Stomach smooth muscle (tissue), 2 donors: ENCODE data around the gene L1TD1.
"Not testable (repeated sequence)": the region's sequence is repeated elsewhere in the genome, so short reads cannot be mapped to it uniquely, and the experiment has no call there.

Experiments used
- H3K27ac ChIP-seq: one replicate; pipeline ENCODE4 v1.7.0; 2013; ENCODE audit warnings: mild to moderate bottlenecking, low read length, inconsistent platforms
- H3K27me3 ChIP-seq, 2 donors: one replicate each; pipeline ENCODE4 v1.7.0; 2013; ENCODE audit warnings: low read length in 2 of 2; ENCODE audit not compliant: insufficient read depth in 2 of 2, control insufficient read depth in 1 of 2
- H3K36me3 ChIP-seq, 2 donors: one replicate each; pipeline ENCODE4 v1.7.0; 2013; ENCODE audit warnings: low read length in 2 of 2; ENCODE audit not compliant: control insufficient read depth in 2 of 2, insufficient read depth in 2 of 2
- H3K4me1 ChIP-seq: one replicate; pipeline ENCODE4 v1.7.0; 2013; ENCODE audit warnings: low read length; ENCODE audit not compliant: control insufficient read depth, insufficient read depth
- H3K4me3 ChIP-seq, 2 donors: one replicate each; pipeline ENCODE4 v1.7.0; 2013; ENCODE audit warnings: low read length in 2 of 2
- H3K9ac ChIP-seq, 2 donors: one replicate each; pipeline ENCODE4 v1.7.0; 2013; ENCODE audit warnings: low read length in 2 of 2, mild to moderate bottlenecking in 1 of 2
- H3K9me3 ChIP-seq, 2 donors: one replicate each; pipeline ENCODE4 v1.7.0; 2013; ENCODE audit warnings: low read length in 2 of 2; ENCODE audit not compliant: control insufficient read depth in 2 of 2
- donor health status: healthy.
- donor health status: Pancreatic carcinoma.

Gene L1TD1

GRCh38 chr1:62198781-62199125, 4.1 kb downstream of the L1TD1 start:
- Histone ChIP-seq H3K27me3 (peaks cover 10 to 22% of the 10 kb centered on the region in 2 donors), H3K36me3 (no peaks in the 10 kb centered on the region), H3K4me1 (no peaks in the 10 kb centered on the region), H3K4me3 (no peak overlapping the region), H3K9ac (no peak overlapping the region), H3K27ac (no peak overlapping the region), H3K9me3 (no peaks in the 10 kb centered on the region)

DNA sequence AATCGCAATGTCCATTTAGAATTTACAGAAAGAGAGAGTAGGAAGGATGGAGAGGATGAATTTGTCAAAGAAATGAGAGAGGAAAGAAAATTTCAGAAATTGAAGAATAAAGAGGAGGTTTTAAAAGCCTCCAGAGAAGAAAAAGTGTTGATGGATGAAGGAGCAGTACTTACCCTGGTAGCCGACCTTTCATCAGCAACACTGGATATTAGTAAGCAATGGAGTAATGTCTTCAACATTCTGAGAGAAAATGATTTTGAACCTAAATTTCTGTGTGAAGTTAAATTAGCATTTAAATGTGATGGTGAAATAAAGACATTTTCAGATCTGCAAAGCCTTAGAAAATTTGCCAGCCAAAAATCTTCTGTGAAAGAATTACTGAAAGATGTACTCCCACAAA, 12.5 kb downstream of the L1TD1 start:
- H3K36me3 ChIP-seq, result no peaks in the 10 kb centered on the region
- H3K4me3 ChIP-seq, result no peak overlapping the region
- H3K27me3 ChIP-seq, result no peaks in the 10 kb centered on the region
- H3K4me1 ChIP-seq, result no peaks in the 10 kb centered on the region
- peaks cover 0 to 11% of the 10 kb centered on the region in 2 donors for H3K9me3 ChIP-seq
- no peak overlapping the region for H3K27ac ChIP-seq
- H3K9ac ChIP-seq, result no peak overlapping the region

DNA sequence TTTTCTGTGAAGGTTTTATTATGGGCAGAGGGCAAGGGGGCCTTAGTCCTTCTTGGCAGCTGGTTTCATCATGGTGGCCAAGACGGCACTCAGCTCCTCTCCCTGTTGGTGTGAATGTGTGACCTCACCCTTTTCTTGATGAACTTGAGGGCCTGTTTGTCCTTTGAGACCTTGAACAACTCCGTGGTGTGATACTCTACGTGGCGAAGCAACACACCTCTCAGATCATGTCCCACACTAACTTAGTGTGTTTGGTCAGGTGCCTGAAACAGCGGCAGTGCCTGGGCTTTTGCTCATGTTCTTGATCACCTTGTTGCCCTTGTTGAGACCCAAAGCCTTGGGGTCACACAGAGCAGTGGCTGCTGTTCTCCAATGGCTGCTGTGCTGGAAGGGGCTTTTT, 13.4 kb downstream of the L1TD1 start:
- no peaks in the 10 kb centered on the region for H3K27me3 ChIP-seq
- no peaks in the 10 kb centered on the region for H3K36me3 ChIP-seq
- H3K4me3 ChIP-seq, result no peak overlapping the region
- no peak overlapping the region for H3K9ac ChIP-seq
- peaks cover under 1 to 15% of the 10 kb centered on the region in 2 donors for H3K9me3 ChIP-seq
- H3K4me1 ChIP-seq, result no peaks in the 10 kb centered on the region
- H3K27ac ChIP-seq, result no peak overlapping the region

GRCh38 chr1:62208970-62209369, 14.3 kb downstream of the L1TD1 start:
- peaks cover 3 to 15% of the 10 kb centered on the region in 2 donors for H3K9me3 ChIP-seq
- H3K27ac ChIP-seq, result no peak overlapping the region
- no peaks in the 10 kb centered on the region for H3K36me3 ChIP-seq
- H3K4me1 ChIP-seq, result no peaks in the 10 kb centered on the region
- H3K9ac ChIP-seq, result no peak overlapping the region
- H3K4me3 ChIP-seq, result no peak overlapping the region
- H3K27me3 ChIP-seq, result no peaks in the 10 kb centered on the region

DNA sequence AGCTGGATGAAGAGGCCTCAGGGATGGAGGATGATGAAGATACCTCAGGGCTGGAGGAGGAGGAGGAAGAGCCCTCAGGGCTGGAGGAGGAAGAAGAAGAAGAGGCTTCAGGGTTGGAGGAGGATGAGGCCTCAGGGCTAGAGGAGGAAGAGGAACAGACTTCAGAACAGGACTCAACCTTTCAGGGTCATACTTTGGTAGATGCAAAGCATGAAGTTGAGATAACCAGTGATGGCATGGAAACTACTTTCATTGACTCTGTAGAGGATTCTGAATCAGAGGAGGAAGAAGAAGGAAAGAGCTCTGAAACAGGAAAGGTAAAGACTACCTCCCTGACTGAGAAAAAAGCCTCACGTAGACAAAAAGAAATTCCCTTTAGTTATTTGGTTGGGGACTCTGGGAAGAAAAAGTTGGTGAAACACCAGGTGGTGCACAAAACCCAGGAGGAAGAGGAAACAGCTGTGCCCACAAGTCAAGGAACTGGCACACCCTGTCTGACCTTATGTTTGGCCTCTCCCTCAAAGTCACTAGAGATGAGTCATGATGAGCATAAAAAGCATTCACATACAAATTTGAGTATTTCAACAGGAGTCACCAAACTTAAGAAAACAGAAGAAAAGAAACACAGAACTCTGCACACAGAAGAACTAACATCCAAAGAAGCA, 15.4 kb downstream of the L1TD1 start:
- Histone ChIP-seq H3K9ac (no peak overlapping the region), H3K9me3 (peaks cover 3 to 15% of the 10 kb centered on the region in 2 donors), H3K4me3 (no peak overlapping the region), H3K36me3 (no peaks in the 10 kb centered on the region), H3K27ac (no peak overlapping the region), H3K4me1 (no peaks in the 10 kb centered on the region), H3K27me3 (no peaks in the 10 kb centered on the region)

- Histone ChIP-seq H3K27me3 (no peaks in the 10 kb centered on the region), H3K36me3 (no peaks in the 10 kb centered on the region), H3K4me3 (no peak overlapping the region), H3K9ac (no peak overlapping the region), H3K9me3 (peaks cover 3 to 15% of the 10 kb centered on the region in 2 donors), H3K4me1 (no peaks in the 10 kb centered on the region), H3K27ac (no peak overlapping the region)
Observed at GRCh38 chr1:62210960-62211359, 16.3 kb downstream of the L1TD1 start.

- Histone ChIP-seq H3K9ac (no peak overlapping the region), H3K27me3 (no peaks in the 10 kb centered on the region), H3K36me3 (no peaks in the 10 kb centered on the region), H3K4me1 (no peaks in the 10 kb centered on the region), H3K4me3 (no peak overlapping the region), H3K27ac (no peak overlapping the region), H3K9me3 (peaks cover 3 to 15% of the 10 kb centered on the region in 2 donors)
Observed at GRCh38 chr1:62212411-62212810, 17.8 kb downstream of the L1TD1 start.

GRCh38 chr1:62213075-62213914, 18.6 kb downstream of the L1TD1 start:
- Histone ChIP-seq H3K9me3 (peaks cover 3 to 15% of the 10 kb centered on the region in 2 donors), H3K36me3 (no peaks in the 10 kb centered on the region), H3K27ac (no peak overlapping the region), H3K4me3 (no peak overlapping the region), H3K4me1 (no peaks in the 10 kb centered on the region), H3K27me3 (no peaks in the 10 kb centered on the region), H3K9ac (no peak overlapping the region)

DNA sequence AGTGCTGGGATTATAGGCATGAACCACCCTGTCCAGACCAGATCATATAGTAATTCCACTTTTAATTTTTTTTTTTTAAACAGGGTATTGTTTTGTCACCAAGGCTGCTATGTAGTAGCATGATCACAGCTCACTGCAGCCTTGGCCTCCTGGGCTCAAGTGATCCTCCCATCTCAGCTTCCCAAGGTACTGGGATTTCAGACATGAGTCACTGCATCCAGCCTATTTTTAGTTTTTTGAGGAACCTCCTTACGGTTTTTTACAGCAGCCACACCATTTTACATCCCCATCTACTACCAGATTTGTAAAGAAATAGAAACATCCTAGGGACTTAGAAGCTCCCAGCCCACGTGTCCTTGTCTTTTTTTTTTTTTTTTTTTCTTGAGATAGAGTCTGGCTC, 24.0 kb downstream of the L1TD1 start:
- no peak overlapping the region for H3K4me3 ChIP-seq
- no peaks in the 10 kb centered on the region for H3K4me1 ChIP-seq
- no peaks in the 10 kb centered on the region for H3K9me3 ChIP-seq
- no peaks in the 10 kb centered on the region for H3K27me3 ChIP-seq
- no peak overlapping the region for H3K27ac ChIP-seq
- no peaks in the 10 kb centered on the region for H3K36me3 ChIP-seq
- no peak overlapping the region for H3K9ac ChIP-seq

DNA sequence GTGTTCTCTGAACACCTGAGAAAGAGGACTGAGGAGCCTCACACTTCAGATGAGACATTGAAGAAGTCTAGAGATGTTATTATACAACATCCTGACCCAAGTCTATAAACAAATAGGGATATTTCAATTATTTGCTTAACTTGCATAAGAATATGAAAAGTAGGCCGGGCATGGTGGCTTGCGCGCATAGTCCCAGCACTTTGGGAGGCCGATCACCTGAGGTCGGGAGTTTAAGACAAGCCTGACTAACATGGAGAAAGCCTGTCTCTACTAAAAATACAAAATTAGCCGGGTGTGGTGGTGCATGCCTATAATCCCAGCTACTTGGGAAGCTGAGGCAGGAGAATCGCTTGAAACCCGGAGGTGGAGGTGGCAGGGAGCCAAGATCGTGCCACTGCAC, 25.8 kb downstream of the L1TD1 start:
- not testable (repeated sequence) for H3K4me1 ChIP-seq, H3K27me3 ChIP-seq, H3K27ac ChIP-seq, H3K4me3 ChIP-seq, H3K9me3 ChIP-seq, H3K36me3 ChIP-seq, H3K9ac ChIP-seq

DNA sequence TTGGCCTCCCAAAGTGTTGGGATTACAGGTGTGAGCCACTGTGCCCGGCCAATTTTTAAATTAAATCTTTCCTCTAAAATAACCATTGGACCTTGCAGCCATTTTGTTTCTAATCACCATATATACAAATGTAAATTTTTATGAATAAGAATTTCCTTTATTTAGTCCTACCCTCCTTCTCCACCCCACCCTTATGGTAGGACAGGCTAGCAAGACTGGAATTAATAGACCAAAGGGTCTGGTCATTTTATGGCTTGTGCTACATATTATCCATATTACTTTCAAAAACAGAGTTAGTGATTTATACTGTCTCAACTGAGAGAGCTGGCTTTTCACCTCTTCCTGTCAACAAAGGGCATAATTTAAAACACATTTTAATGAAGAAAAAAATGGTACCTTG, 26.5 kb downstream of the L1TD1 start:
- H3K9ac ChIP-seq, result no peak overlapping the region
- no peaks in the 10 kb centered on the region for H3K9me3 ChIP-seq
- H3K4me1 ChIP-seq, result no peaks in the 10 kb centered on the region
- no peak overlapping the region for H3K27ac ChIP-seq
- no peaks in the 10 kb centered on the region for H3K36me3 ChIP-seq
- no peaks in the 10 kb centered on the region for H3K27me3 ChIP-seq
- no peak overlapping the region for H3K4me3 ChIP-seq
